Activated naive CD8-positive, alpha-beta T cell treated with anti-CD3 and anti-CD28 coated beads, Interleukin-2, amount 50 U/mL, for 16 hours (primary cell): ENCODE data around the gene ANKRD23.

ENCODE experiments used
- DNase-seq: peaks from one replicate; pipeline ENCODE4 v3.0.0-alpha.2; 2020; ENCODE audit warnings: low read depth, low spot score

Gene ANKRD23

GRCh38 chr2:96838345-96839292 is 5.2 kb downstream of the ANKRD23 start:
- DNase-seq, result no peak

GRCh38 chr2:96837575-96837974 is 6.2 kb downstream of the ANKRD23 start:
- DNase-seq, result no peak

GRCh38 chr2:96835830-96836229 is 8.0 kb downstream of the ANKRD23 start:
- DNase-seq, result no peak

GRCh38 chr2:96832754-96833507 is 10.9 kb downstream of the ANKRD23 start:
- DNase-seq, result no peak

GRCh38 chr2:96832408-96832753 is 11.4 kb downstream of the ANKRD23 start:
- DNase-seq, result no peak

- DNase-seq, result no peak
Observed at GRCh38 chr2:96831679-96832078, 12.1 kb downstream of the ANKRD23 start.

GRCh38 chr2:96830044-96830562 is 13.7 kb downstream of the ANKRD23 start:
- no peak for DNase-seq

- DNase-seq, result no peak
Observed at GRCh38 chr2:96828874-96829273, 14.9 kb downstream of the ANKRD23 start.

GRCh38 chr2:96828436-96828835 is 15.4 kb downstream of the ANKRD23 start:
- no peak for DNase-seq

GRCh38 chr2:96826546-96827278 is 17.1 kb downstream of the ANKRD23 start:
- no peak for DNase-seq

GRCh38 chr2:96825057-96825456 is 18.8 kb downstream of the ANKRD23 start:
- no peak for DNase-seq

GRCh38 chr2:96824079-96824870 is 19.5 kb downstream of the ANKRD23 start:
- DNase-seq, result no peak

GRCh38 chr2:96823198-96823597 is 20.6 kb downstream of the ANKRD23 start:
- DNase-seq, result no peak

- DNase-seq, result no peak
Observed at GRCh38 chr2:96822786-96823185, 21.0 kb downstream of the ANKRD23 start.

- no peak for DNase-seq
Observed at GRCh38 chr2:96821113-96821675, 22.6 kb downstream of the ANKRD23 start.

- DNase-seq, result no peak
Observed at GRCh38 chr2:96819876-96820511, 23.8 kb downstream of the ANKRD23 start.

- no peak for DNase-seq
Observed at GRCh38 chr2:96819128-96819875, 24.5 kb downstream of the ANKRD23 start.

GRCh38 chr2:96817882-96818281 is 25.9 kb downstream of the ANKRD23 start:
- DNase-seq, result no peak
